SH-SY5Y (cell line): ENCODE data around the gene ZNF554.

Experiments
- GATA2 ChIP-seq: IDR thresholded peaks from 2 replicates; pipeline ENCODE4 v1.6.1; 2011; ENCODE audit warnings: mild to moderate bottlenecking, low read depth, low read length
- GATA3 ChIP-seq: IDR thresholded peaks from 2 replicates; pipeline ENCODE4 v1.6.1; 2011; ENCODE audit warnings: low read depth, mild to moderate bottlenecking, low read length, moderate library complexity

ZNF554 gene

GRCh38 chr19:2883686-2884439, 64.2 kb downstream of the ZNF554 start:
- no peak for TF ChIP-seq GATA2
- no peak for TF ChIP-seq GATA3

- TF ChIP-seq GATA3: no peak
- TF ChIP-seq GATA2: no peak
Measured at GRCh38 chr19:2885736-2886135, 66.1 kb downstream of the ZNF554 start.
